HG03175 (cell line): Measurements from ENCODE around the gene IQUB.
"Not testable (repeated sequence)": the region's sequence is repeated elsewhere in the genome, so short reads cannot be mapped to it uniquely, and the experiment has no call there.

Source experiments
- ATAC-seq: cut with Tn5 transposase; IDR thresholded peaks from one replicate; pipeline ENCODE4 v1.9.1; 2021; ENCODE audit warnings: mild to moderate bottlenecking, moderate library complexity; ENCODE audit not compliant: unreplicated experiment

IQUB gene

DNA sequence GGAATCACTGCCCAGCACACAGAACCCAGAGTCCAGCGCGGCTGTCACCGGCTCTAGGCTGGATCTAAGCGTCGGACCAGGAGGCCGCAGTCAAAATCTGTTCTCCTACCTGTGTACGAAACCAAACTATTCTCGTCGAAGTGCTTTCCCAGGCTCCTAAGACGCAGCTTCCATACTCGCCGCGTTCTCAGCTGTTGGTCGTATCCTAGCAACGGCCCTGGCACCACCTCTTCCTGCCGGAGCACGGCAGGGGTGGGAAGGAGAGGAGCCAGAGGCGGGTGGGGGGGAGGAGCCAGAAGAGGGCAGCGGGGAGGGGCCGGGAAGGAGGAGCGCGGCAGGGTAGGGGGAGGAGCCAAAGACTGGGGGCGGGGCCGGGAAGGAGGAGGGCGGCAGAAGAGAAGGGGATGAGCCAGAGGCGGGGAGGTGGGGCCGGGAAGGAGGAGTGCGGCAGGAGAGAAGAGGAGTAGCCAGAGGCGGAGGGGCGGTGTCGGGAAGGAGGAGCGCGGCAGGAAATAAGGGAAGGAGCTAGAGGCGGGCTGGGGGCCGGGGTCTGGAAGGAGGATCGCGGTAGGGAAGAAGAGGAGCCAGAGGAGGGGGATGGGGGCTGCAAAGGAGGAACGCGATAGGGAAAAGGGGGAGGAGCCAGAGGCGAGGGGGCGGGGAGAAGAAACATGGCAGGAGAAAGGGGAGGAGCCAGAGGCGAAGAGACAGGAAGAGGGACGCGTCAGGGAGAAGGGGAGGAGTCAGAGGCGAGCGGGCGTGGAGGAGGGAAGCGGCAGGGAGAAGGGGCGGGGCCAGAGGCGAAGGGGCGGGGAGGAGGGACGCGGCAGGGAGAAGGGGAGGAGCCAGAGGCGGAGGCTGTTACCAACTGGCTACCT lies at the start of gene IQUB:
Gene IQUB, minus strand, starts transcription at position 213 of the 878 bp plus-strand sequence. CDS start 22,255 bp downstream, outside the sequence.
- peak; percentile 76 for ATAC-seq

DNA sequence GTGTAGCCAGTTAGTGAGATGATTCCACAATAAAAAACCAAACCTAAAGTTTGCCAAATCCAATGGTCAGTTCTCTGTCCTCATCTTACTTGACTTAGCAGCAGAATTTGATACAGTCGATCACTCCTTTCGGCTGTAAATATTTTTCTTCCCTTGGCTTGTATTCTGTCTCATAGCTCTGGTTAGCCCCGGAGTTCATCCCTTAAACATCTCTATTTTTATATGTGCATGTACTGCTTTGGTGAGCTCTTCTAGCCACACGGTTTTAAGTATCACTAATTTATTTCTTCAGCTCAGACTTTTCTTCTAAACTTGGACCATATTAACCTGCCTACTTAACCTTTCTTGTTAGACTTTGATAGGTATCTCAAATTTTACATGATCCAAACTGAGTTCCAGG lies 49.4 kb upstream of the IQUB start:
- ATAC-seq = no peak

DNA sequence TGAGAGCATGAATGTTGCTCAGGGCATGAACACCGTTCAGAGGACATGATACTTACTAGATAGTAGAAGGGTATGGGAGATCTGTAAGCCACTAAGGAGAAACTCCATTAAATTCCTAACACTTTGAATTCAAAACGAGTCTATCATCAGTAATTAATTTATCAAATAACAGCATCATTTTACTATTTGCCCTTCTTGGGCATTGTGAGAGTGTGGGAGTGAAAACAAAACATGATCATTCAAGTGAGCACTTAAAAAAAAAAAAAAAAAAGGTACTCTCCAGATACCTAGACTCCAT lies 46.7 kb upstream of the IQUB start:
- ATAC-seq = no peak

DNA sequence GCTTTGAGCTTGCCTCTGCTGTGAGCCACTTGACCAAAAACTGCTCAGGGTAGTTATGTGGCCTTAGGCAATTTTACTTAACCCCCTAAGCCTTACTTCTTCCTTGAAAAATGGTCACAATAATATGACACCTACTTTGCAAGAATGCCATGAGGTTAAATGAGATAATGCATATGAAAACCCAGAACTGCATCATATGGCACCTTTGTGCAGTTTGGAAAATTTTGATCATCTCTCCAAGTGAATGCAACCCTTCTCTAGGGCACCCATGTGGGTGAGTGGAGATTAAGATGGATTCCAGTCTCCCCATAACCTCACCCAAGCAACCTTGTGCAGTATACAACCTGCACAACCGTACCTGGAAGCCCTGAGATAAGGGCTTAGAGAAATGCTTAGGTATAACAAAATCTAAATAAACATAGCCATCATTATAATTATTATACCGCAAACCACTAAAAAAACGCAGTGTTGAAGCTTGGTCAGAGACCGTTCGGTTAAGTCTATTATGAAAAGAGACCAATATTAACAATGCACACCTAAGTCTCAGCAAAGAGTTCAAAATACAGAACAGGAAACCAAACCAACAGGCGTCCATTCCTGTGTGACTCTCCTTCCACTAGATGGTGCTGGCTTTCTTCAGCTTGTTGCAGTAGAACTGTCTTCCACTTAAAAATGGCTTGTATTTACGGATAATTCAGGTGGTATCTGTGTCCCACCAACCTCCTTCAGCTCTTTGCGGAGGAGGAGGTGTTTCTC lies 46.2 kb upstream of the IQUB start:
- peak; percentile 82 for ATAC-seq

DNA sequence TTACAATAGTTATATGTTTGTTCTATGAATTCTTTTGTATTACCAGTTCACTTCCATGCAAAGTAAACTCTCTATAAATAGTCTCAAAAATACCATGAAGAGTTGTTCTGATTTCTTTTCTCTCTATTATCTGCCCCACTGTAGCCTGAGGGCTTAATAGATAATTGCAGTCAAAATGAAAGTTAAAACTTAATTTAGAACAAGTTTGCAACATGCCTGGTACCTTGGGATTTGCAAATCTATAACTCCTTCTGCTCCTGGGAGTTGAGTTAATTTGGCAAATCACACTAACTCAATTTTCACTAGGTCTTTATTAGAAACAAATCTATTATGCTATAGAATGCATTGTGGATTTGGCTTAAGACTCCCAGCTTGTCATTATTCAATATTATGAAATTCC lies 45.0 kb upstream of the IQUB start:
- ATAC-seq = no peak

DNA sequence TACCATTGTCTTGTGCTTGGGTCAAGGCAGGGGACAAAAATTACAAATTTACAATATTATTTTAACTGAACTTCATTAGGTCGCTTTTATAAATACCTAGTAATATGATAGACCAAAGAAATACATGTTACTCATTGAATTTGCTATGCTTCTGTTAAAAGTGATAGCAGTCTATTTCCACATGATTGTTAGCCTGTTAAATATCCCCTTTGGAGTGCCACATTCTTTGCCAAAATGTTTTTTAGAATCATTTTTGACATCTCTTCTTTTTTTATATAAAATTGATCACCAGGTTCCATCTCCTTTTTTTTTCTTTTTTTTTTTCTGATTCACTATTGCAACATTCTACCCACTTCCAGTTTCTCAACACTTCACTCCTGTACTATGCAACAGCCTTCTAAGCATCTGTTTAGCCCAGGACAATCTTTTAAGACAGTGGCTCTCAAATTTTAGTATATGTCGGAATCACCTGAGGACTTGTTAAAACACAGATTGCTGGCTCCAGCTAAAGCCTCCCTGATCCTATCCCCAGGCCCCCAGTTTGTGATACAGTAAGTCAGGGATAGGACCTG lies 39.6 kb upstream of the IQUB start:
- no peak for ATAC-seq

DNA sequence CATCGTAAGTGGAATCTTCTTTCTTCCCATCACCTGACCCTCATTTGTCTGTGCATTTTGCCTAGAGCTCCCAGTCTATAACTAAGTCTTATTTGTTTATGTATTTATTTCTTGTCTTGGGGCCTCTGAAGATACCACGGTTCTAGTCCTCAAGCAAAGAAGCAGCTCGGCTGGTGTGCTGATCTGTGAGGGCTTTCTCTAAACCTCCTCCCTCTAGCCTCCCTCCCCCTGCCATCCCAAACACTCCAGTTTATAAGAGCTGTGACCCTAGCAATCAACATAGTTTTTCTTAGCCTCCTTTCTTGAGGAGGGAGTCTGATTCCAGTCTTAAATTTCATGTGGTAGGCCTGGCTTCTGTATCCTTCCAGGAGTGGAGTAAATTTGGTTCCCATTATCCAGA lies 38.9 kb upstream of the IQUB start:
- ATAC-seq = no peak

DNA sequence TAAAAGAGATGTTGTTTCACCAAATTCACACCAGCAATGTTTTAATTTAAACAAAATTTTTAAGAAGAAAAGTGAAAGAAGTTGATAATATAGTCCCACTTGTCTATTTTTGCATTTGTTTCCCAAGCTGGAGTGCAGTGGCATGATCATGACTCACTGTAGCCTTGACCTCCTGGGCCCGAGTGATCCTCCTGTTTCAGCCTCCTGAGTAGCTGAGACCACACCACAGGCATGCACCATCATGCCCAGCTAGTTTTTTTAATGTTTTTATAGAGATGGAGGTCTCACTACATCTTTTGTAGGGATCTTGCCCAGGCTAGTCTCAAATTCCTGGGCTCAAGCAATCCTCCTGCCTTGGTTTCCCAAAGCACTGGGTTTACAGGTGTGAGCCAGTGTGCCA lies 37.3 kb upstream of the IQUB start:
- ATAC-seq = no peak

DNA sequence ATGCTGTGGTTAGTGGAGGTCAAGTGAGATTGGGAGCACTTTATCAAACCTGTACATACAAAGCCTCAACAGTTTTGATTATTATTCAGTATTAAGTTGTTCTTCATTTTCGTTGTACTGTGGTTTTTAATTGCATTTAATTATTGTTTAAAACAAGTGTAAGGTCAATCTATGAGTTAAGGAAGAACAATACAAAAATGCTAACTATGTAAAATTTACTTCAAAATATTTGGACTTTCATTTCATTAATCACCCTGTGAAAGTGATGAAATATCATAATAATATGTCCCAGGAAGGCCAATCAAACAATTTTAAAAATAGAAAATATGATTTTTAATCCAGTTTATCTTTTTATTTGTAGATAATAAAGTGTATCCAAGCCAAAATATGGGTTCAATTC lies 36.8 kb upstream of the IQUB start:
- ATAC-seq = no peak

DNA sequence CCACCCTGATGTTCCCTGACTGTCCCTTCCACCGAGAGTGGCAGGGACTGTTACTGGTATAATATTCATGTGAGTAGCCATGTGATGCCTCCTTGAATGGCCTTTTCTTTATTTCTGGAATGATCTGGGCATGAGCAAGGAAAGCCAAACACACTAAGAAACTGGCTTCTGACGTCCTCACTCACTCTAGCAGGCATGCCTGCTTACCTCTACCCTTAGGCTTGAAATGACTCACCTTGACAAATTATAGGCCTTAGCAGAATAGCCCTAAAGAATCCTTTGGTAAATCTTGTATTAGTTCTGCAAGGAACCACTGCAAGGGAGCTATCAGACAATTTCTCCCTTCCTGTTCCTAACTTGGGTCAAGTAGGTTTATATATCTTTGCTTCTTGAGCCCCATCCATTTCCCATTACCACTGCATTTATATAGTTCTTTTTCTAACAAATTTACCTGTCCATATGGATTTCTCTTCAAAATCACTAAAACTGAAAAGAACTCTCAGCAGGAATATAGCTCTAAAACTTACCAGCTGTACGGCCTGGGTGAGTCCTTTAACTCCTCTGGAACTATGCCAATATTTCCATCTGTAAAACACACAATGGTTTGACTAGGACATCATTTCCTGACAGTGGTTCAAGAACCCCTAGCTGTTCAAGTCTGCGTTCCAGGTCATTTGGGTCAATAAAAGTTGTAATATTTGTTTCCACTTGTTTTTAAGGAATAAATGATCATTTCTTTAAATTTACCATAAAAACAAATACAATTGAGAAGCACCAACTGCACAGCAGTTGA lies 36.2 kb upstream of the IQUB start:
- ATAC-seq = no peak

DNA sequence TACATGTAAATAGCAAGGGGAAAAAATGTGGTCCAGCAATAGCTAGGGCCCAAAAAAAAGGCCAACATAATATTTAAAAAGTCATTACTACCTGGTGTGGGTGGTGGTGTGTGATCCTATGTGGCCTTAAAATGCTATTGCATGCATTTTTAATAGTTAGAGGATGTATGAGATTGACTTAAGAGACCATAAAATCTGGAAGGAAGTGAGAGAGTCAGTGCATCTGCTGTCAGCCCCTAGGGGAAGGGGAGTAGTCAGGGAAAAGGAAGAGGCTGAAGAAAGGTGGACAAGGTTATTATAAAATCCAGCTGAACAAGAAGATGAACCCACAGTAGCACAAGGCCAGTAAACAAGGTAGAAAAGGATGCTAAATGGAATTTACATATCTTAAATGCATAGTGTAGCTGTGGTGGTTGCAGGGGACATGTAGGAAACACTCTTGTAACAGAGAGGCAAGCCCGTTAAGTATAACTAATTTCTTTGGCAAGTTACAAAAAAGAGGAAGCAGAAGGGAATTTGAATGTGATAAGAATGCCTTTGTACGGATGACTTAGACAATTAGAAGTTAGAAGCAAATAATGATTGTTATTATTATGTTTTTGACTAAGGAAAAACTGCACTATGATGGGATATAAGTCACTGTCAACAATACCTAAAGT lies 35.1 kb upstream of the IQUB start:
- no peak for ATAC-seq

DNA sequence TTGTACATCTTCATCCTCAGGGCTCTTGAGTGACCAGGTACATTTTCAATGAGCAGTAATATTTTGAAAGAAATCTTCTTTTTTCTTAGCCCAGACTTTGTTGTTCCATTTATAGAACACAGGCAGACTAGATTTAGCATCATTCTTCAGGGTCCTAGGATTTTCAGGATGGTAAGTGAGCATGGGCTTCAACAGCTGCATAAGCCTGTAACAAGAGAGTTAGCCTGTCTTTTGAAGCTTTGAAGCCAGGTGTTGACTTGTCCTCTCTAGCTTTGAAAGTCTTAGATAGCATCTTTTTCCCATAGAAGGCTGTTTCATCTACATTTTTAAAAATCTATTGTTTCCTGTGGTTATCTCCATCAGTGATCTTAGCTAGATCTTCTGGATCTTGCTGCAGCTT lies 27.7 kb upstream of the IQUB start:
- ATAC-seq = no peak

DNA sequence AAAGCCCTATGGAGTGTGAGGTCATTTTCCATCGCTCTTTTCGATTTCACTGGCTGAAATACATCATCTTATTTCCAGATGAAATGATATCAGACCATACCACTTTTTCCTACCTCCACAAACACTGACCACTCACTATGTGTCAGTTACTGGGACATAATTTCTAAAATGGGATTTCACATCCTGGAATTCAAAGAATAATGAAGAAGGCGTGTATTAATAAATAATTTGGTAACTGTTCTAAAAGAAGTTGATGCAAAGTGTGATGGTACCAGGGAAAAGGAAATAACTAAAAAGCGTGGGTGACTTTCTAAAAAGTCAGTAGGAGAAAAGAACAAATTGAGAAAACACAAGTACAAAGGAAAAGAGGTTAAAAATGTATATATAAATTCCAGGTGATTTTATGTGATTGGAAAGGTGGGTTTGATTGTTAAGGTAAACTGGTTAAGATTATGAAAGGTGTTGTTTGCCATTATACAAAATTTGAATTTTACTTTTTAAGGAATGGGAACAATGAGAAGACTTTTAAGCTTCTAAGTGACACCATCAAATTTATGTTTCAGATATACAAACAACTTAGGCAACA lies 24.0 kb upstream of the IQUB start:
- no peak for ATAC-seq

DNA sequence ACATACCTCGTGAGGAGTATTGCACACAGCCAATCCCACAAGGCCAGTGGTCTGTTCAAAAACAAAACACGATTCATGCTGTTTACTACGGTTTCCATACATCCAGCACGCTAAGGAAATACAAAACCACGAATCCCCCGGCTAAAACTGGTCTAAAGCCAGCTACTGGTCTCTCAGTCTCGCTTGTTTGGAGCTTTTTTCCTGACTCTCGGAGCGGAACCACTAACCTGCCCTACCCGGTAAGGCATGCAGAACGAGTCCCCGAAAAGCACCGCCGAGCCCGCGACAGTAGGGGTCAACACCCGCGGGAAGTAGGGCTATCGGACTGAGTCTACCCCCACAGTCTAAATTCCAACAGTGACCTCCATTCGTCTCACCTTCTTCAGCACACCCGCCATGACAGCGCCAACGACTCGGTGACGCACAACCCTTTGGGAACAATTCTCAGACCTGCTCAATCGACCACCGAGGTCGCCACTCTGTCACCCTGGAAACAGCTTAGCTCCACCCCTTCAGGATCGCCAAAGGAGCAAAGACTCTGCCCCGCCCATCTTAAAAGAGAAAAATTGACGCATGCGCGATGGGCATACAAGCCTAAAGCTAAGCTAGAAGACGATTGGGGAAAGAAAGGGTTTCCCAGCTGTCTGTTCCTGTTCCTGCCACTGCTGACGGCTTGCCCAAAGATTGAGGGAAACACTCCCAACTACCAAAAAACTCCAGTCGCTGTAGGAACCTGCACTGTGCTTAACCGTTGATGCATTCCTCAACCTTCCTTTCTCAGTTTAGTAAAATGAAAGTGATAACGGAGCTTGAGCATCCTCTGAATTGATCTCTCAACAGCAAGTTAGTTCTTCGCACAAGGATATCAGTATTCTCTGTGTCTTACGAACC lies 23.2 kb upstream of the IQUB start, which contains the start of gene NDUFA5:
Gene NDUFA5, minus strand, starts transcription at position 421 of the 891 bp plus-strand sequence. Its CDS starts 23 bp downstream, at position 398.
- ATAC-seq = peak; percentile 96

DNA sequence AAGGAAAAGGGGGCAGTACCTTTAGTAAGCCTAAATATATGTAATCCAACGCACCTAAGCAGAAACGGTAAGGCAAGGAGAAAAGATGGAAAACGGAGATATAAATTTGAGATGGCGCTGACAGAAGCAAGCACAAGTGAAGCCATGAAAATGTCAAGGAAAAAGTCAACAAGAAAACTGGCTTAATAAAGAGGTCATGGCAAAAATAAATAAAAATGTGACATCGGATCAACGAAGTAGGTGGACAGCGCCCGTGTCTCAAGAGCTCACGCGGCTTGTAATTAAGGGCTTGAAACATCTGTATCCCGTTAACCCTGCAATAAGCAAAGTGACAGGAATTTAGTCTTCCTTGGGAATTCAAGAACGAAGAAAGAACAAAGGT lies 22.6 kb upstream of the IQUB start:
- ATAC-seq = no peak

DNA sequence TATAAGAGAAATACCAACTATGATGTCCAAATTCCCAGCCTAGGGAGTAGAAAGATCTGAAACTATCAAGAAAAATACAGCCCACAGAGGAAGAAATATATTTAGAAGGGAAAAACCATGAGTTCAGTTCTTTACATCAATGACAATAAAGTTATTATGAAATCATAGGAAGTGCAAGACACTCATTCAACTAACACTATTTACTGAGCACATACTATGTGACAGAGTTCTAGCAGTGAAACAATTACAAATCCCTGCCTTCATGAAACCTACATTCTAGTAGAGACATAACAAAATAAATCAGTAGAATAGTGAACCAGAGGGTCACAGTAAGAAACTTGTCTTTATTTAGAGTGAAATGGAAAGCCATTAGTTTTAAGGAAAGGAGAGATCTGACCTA lies 21.1 kb upstream of the IQUB start:
- ATAC-seq = no peak

DNA sequence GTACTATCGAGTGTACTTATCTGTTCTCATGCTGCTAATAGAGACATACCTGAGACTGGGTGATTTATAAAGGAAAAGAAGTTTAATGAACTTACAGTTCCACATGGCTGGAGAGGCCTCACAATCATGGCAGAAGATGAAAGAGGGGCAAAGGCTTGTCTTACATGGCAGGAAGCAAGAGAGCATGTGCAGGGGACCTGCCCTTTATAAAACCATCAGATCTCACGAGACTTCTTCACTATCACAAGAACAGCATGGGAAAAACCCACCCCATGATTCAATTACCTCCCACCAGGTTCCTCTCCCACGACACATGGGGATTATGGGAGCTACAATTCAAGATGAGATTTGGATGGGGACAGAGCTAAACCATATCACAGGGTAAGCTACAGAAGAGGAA lies 18.8 kb upstream of the IQUB start:
- no peak for ATAC-seq

DNA sequence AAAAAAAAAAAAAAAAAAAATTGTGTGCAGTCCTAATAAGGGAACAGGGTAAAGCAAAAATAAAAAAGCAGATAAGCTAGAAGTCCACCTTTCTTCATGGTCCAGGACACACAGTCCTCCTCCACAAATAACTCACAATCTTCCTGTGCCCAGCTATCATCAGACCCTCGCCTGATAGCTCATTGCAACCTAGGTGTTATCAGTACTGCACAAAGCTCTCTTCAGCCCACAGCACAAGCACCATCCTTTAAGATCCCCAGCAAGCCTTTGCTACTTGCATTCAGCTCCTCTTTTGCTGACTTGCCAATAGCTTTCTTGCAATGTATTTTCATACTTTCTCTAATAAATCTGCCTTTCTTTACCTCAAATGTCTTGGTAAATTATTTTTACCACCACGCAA lies 18.2 kb upstream of the IQUB start:
- no peak for ATAC-seq

DNA sequence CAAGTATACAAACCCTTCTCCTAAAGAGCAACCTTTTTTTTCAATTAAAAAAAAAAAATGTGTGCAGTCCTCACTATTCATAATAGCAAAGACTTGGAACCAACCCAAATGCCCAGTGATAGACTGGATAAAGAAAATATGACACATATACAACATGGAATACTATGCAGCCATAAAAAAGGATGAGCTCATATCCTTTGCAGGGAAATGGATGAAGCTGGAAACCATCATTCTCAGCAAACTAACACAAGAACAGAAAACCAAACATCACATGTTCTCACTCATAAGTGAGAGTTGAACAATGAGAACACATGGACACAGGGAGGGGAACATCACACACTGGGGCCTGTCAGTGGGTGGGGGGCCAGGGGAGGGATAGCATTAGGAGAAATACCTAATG lies 17.7 kb upstream of the IQUB start:
- not testable (repeated sequence) for ATAC-seq
